GM21381 (cell line): ENCODE measurements around the gene SGCD.

ENCODE experiments used
- ATAC-seq: cut with Tn5 transposase; IDR thresholded peaks from one replicate; pipeline ENCODE4 v1.9.1; 2021; ENCODE audit warnings: mild to moderate bottlenecking, moderate library complexity; ENCODE audit not compliant: unreplicated experiment

Gene SGCD

GRCh38 chr5:156326718-156327259, at the start of gene SGCD:
TSS of gene SGCD (plus strand) at chr5:156327164.
- ATAC-seq = no peak

- ATAC-seq = no peak
Observed at GRCh38 chr5:156277290-156277689, 49.7 kb upstream of the SGCD start.

- no peak for ATAC-seq
Observed at GRCh38 chr5:156295431-156295830, 31.5 kb upstream of the SGCD start.

GRCh38 chr5:156310115-156310514, 16.8 kb upstream of the SGCD start:
- no peak for ATAC-seq

GRCh38 chr5:156312897-156313694, 13.9 kb upstream of the SGCD start:
- ATAC-seq = no peak

- ATAC-seq = no peak
Observed at GRCh38 chr5:156314416-156314815, 12.5 kb upstream of the SGCD start.

- ATAC-seq = no peak
Observed at GRCh38 chr5:156322666-156323065, 4.3 kb upstream of the SGCD start.

- no peak for ATAC-seq
Observed at GRCh38 chr5:156327296-156327695, 332 bp downstream of the SGCD start.

GRCh38 chr5:156328161-156328560, 1.2 kb downstream of the SGCD start:
- ATAC-seq = no peak

GRCh38 chr5:156328766-156329165, 1.8 kb downstream of the SGCD start:
- ATAC-seq = no peak

- ATAC-seq = no peak
Observed at GRCh38 chr5:156329171-156329611, 2.2 kb downstream of the SGCD start.

- ATAC-seq = no peak
Observed at GRCh38 chr5:156330141-156330870, 3.3 kb downstream of the SGCD start.

GRCh38 chr5:156331181-156331580, 4.2 kb downstream of the SGCD start:
- no peak for ATAC-seq

GRCh38 chr5:156331845-156332244, 4.9 kb downstream of the SGCD start:
- no peak for ATAC-seq

GRCh38 chr5:156332245-156332644, 5.3 kb downstream of the SGCD start:
- ATAC-seq = no peak

GRCh38 chr5:156339139-156339841, 12.3 kb downstream of the SGCD start:
- no peak for ATAC-seq

GRCh38 chr5:156340893-156341292, 13.9 kb downstream of the SGCD start:
- ATAC-seq = no peak

- no peak for ATAC-seq
Observed at GRCh38 chr5:156350256-156350655, 23.3 kb downstream of the SGCD start.

GRCh38 chr5:156351423-156351822, 24.5 kb downstream of the SGCD start:
- no peak for ATAC-seq

- ATAC-seq = no peak
Observed at GRCh38 chr5:156354571-156354970, 27.6 kb downstream of the SGCD start.

- ATAC-seq = no peak
Observed at GRCh38 chr5:156356238-156356637, 29.3 kb downstream of the SGCD start.
